SK-N-SH (cell line): Measurements from ENCODE around the gene GSDMA. TPM values are rescaled to one million over a fixed set of nuclear protein-coding genes. Genes with fewer than 3 reads are reported as not detected.

Experiments
- CTCF ChIA-PET: fragments of 300-600, 350-600 bp; formaldehyde crosslinking; extraction: SDS; loops from one replicate; lab custom pipeline; 2021; lab: Yijun Ruan, JAX
- POLR2A ChIA-PET: fragments of 350-600 bp; sonication (Branson Sonifier 250); formaldehyde crosslinking; extraction: SDS; loops from one replicate; lab custom pipeline; 2020; ENCODE audit warnings: antibody characterized with exemption, inconsistent platforms; lab: Yijun Ruan, JAX
- DNase-seq: peaks from one replicate; pipeline ENCODE4 v3.0.0; 2012
- H2AFZ ChIP-seq: fragments of 200-600 bp; sonication (generic); 2 replicates; pipeline ENCODE4 v1.8.1; 2016; ENCODE audit warnings: antibody characterized with exemption, mild to moderate bottlenecking, low read depth
- H3F3A ChIP-seq: fragments of 200-600 bp; sonication (generic); replicated peaks from 2 replicates; pipeline ENCODE3; 2016; ENCODE audit warnings: antibody characterized with exemption, mild to moderate bottlenecking; ENCODE audit not compliant: insufficient read depth
- H3K27ac ChIP-seq, 2 experiments: fragments of 200-500 bp in 1 of 2; fragments of 200-600 bp in 1 of 2; sonication (Bioruptor generic) in 1 of 2; sonication (generic), shearing (Covaris generic) in 1 of 2; 2 replicates each; pipeline versions ENCODE4 v1.5.1 to v1.6.1; 2014 to 2016; ENCODE audit warnings: low read depth in 2 of 2, inconsistent platforms in 1 of 2, low read length in 1 of 2, mild to moderate bottlenecking in 1 of 2, mixed read lengths in 1 of 2
- H3K27me3 ChIP-seq: fragments of 200-600 bp; sonication (generic), shearing (Covaris generic); 2 replicates; pipeline ENCODE4 v1.6.1; 2016; ENCODE audit warnings: mixed run types; ENCODE audit not compliant: insufficient read depth
- H3K36me3 ChIP-seq, 2 experiments: fragments of 200-500 bp in 1 of 2; fragments of 200-600 bp in 1 of 2; sonication (Bioruptor generic) in 1 of 2; sonication (generic) in 1 of 2; replicated peaks in 1 of 2; 2 replicates each; pipeline versions ENCODE3 to v1.5.1; 2014 to 2016; ENCODE audit warnings: low read length in 1 of 2, mild to moderate bottlenecking in 1 of 2; ENCODE audit not compliant: insufficient read depth in 2 of 2, control insufficient read depth in 1 of 2
- H3K4me1 ChIP-seq, 2 experiments: fragments of 200-500 bp in 1 of 2; fragments of 200-600 bp in 1 of 2; sonication (Bioruptor generic) in 1 of 2; sonication (generic), shearing (Covaris generic) in 1 of 2; 2 replicates each; pipeline versions ENCODE4 v1.5.1 to v1.6.1; 2014 to 2016; ENCODE audit warnings: low read depth in 1 of 2, low read length in 1 of 2, mixed run types in 1 of 2; ENCODE audit not compliant: insufficient read depth in 2 of 2, control insufficient read depth in 1 of 2
- H3K4me2 ChIP-seq: fragments of 200-600 bp; sonication (generic), shearing (Covaris generic); 2 replicates; pipeline ENCODE4 v1.6.1; 2017; ENCODE audit warnings: mixed run types
- H3K4me3 ChIP-seq, 2 experiments: fragments of 200-500 bp in 1 of 2; fragments of 200-600 bp in 1 of 2; sonication (Bioruptor generic) in 1 of 2; sonication (generic), shearing (Covaris generic) in 1 of 2; 2 replicates each; pipeline versions ENCODE4 v1.5.1 to v1.8.1; 2014 to 2016; ENCODE audit warnings: low read depth in 2 of 2, inconsistent platforms in 1 of 2, low read length in 1 of 2, mild to moderate bottlenecking in 1 of 2, mixed read lengths in 1 of 2, moderate library complexity in 1 of 2
- H3K79me2 ChIP-seq: fragments of 200-600 bp; sonication (generic); 2 replicates; pipeline ENCODE4 v1.8.1; 2017; ENCODE audit warnings: mild to moderate bottlenecking; ENCODE audit not compliant: insufficient read depth
- H3K9ac ChIP-seq: fragments of 200-600 bp; sonication (generic); 2 replicates; pipeline ENCODE4 v1.6.1; 2017; ENCODE audit warnings: mixed run types
- H3K9me2 ChIP-seq: fragments of 200-600 bp; sonication (generic); 2 replicates; pipeline ENCODE4 v1.6.1; 2017; ENCODE audit warnings: mixed run types
- H3K9me3 ChIP-seq: fragments of 200-600 bp; sonication (generic); 2 replicates; pipeline ENCODE4 v1.6.1; 2017; ENCODE audit warnings: mixed run types, mild to moderate bottlenecking, moderate library complexity
- H4K20me1 ChIP-seq: fragments of 200-600 bp; sonication (generic); 2 replicates; pipeline ENCODE4 v1.6.1; 2017; ENCODE audit warnings: mild to moderate bottlenecking, mixed run types; ENCODE audit not compliant: insufficient read depth
- CHD2 ChIP-seq: fragments of 150-350 bp; IDR thresholded peaks from 2 replicates; pipeline ENCODE4 v1.6.1; 2018; ENCODE audit warnings: low read length; ENCODE audit not compliant: partially characterized antibody
- ELF1 ChIP-seq: IDR thresholded peaks from 2 replicates; pipeline ENCODE4 v1.4.0; 2012
- EP300 ChIP-seq, 2 experiments: IDR thresholded peaks; 2 replicates each; pipeline versions ENCODE4 v1.4.0 to v1.6.1; 2012; ENCODE audit warnings: borderline replicate concordance in 1 of 2, low read depth in 1 of 2, low read length in 1 of 2
- FOXJ3 ChIP-seq: sonication (generic); formaldehyde crosslinking; IDR thresholded peaks from 2 replicates; pipeline ENCODE4 v1.5.1; 2020; ENCODE audit warnings: mild to moderate bottlenecking, missing genetic modification reagents
- GABPA ChIP-seq: IDR thresholded peaks from 2 replicates; pipeline ENCODE4 v1.4.0; 2012; ENCODE audit warnings: low read depth, mild to moderate bottlenecking
- JUND ChIP-seq: IDR thresholded peaks from 2 replicates; pipeline ENCODE4 v1.4.0; 2012
- MEF2A ChIP-seq: IDR thresholded peaks from 2 replicates; pipeline ENCODE4 v1.4.0; 2012; ENCODE audit warnings: low read depth, borderline replicate concordance
- MXI1 ChIP-seq: IDR thresholded peaks from 2 replicates; pipeline ENCODE4 v1.6.1; 2012; ENCODE audit warnings: mild to moderate bottlenecking, low read depth, low read length, improper control_type of control experiment
- NFIC ChIP-seq: IDR thresholded peaks from 2 replicates; pipeline ENCODE4 v1.4.0; 2012; ENCODE audit warnings: borderline replicate concordance
- RAD21 ChIP-seq: IDR thresholded peaks from 2 replicates; pipeline ENCODE4 v1.6.1; 2012; ENCODE audit warnings: mild to moderate bottlenecking, low read length
- RXRA ChIP-seq: IDR thresholded peaks from 2 replicates; pipeline ENCODE4 v1.4.0; 2012; ENCODE audit warnings: low read depth, mild to moderate bottlenecking, borderline replicate concordance
- TCF12 ChIP-seq: IDR thresholded peaks from 2 replicates; pipeline ENCODE4 v1.4.0; 2012
- TEAD4 ChIP-seq: IDR thresholded peaks from 2 replicates; pipeline ENCODE4 v1.4.0; 2012; ENCODE audit warnings: mild to moderate bottlenecking, borderline replicate concordance; ENCODE audit not compliant: insufficient read depth
- WGBS: methylation state at CpG from one replicate; pipeline ENCODE4 v1.1.6; 2017; ENCODE audit warnings: low lambda C conversion rate; 5-methylcytosine and 5-hydroxymethylcytosine counted together
- polyA plus RNA-seq, 3 experiments: library from polyadenylated mRNA; depleted of rRNA; stranded (reverse); fragments of >200 nt; gene quantifications; 2 replicates each; pipeline ENCODE4 v1.2.3, GENCODE V29; 2012
- TF ChIP-seq, protein P1 (sequence below): IDR thresholded peaks from 2 replicates; pipeline ENCODE4 v1.6.1; 2012; ENCODE audit warnings: mild to moderate bottlenecking, low read depth, low read length, moderate library complexity
- TF ChIP-seq, protein P2 (sequence below): fragments of 150-350 bp; IDR thresholded peaks from 2 replicates; pipeline ENCODE4 v1.6.1; 2017; ENCODE audit warnings: antibody characterized with exemption, low read length, low read depth, borderline replicate concordance
- TF ChIP-seq, protein P3 (sequence below): IDR thresholded peaks from 2 replicates; pipeline ENCODE4 v1.4.0; 2012; ENCODE audit warnings: low read depth
- TF ChIP-seq, protein P4 (sequence below): IDR thresholded peaks from 2 replicates; pipeline ENCODE4; 2012
- TF ChIP-seq, protein P5 (sequence below): fragments of 200-600 bp; sonication (generic); IDR thresholded peaks from 2 replicates; pipeline ENCODE4 v1.6.1; 2017; ENCODE audit warnings: antibody characterized with exemption, mild to moderate bottlenecking, moderate library complexity

The GSDMA gene
- polyA plus RNA-seq, 1 of the 3 experiments (the other 2 are of a cell fraction), result not detected

DNA sequence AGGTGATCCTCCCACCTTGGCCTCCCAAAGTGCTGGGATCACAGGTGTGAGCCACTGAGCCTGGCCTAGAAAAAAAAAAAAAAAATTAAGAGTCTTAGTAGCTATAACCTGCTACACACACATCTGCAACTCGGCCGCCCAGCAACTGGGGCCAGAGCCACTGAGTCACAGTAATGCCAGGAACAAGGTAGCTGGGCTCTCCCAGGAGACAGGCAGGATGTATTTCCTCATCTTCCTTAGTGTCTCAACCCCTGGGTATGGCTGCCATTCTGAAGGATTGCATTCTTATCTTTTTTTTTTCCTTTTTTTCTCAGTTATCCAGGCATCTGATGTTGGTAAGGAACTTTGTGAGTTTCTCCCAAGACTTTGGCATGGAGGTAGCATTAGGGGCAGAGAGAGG, 10.7 kb downstream of the GSDMA start (continued):
- TF ChIP-seq, protein P1, sequence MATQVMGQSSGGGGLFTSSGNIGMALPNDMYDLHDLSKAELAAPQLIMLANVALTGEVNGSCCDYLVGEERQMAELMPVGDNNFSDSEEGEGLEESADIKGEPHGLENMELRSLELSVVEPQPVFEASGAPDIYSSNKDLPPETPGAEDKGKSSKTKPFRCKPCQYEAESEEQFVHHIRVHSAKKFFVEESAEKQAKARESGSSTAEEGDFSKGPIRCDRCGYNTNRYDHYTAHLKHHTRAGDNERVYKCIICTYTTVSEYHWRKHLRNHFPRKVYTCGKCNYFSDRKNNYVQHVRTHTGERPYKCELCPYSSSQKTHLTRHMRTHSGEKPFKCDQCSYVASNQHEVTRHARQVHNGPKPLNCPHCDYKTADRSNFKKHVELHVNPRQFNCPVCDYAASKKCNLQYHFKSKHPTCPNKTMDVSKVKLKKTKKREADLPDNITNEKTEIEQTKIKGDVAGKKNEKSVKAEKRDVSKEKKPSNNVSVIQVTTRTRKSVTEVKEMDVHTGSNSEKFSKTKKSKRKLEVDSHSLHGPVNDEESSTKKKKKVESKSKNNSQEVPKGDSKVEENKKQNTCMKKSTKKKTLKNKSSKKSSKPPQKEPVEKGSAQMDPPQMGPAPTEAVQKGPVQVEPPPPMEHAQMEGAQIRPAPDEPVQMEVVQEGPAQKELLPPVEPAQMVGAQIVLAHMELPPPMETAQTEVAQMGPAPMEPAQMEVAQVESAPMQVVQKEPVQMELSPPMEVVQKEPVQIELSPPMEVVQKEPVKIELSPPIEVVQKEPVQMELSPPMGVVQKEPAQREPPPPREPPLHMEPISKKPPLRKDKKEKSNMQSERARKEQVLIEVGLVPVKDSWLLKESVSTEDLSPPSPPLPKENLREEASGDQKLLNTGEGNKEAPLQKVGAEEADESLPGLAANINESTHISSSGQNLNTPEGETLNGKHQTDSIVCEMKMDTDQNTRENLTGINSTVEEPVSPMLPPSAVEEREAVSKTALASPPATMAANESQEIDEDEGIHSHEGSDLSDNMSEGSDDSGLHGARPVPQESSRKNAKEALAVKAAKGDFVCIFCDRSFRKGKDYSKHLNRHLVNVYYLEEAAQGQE, result no peak
- TF ChIP-seq GABPA (no peak), RAD21 (no peak), TCF12 (no peak), FOXJ3 (CRISPR knock-in tag) (no peak), TEAD4 (no peak), CHD2 (no peak), RXRA (no peak)

DNA sequence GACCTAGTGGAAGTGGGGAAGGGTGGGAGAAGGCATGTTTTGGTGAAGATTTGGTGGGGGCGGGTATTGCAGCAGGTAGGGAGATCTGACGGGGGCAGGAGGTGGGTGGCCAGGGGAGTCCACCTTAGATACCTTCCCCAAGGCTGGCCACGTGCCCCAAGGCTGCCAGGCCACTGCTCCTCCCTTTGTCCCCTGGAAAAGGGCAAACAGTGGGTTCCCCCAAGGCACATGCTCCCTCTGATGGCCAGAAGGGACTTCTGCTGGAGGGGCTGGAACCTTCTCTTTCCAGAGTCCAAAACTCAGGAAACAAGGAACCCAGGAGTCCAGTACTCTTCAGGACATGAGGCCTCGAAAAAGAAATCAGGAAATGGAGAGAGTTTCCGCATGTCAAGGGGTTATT, 11.6 kb downstream of the GSDMA start:
- no peaks in the 10 kb centered on the region for H4K20me1 ChIP-seq

More for the DNA sequence above, 11.6 kb downstream of the GSDMA start:
- Histone ChIP-seq H2AFZ (no peak overlapping the region), H3K36me3 (no peaks in the 10 kb centered on the region), H3K4me2 (no peak overlapping the region), H3K4me3 (no peak overlapping the region), H3K9me3 (no peaks in the 10 kb centered on the region), H3K27me3 (no peaks in the 10 kb centered on the region), H3K4me1 (peaks cover 0 to 9% of the 10 kb centered on the region in 2 experiments; a peak in 3 of 4 replicates), H3K9ac (no peak overlapping the region), H3K9me2 (no peaks in the 10 kb centered on the region), H3F3A (peaks cover 14% of the 10 kb centered on the region), H3K27ac (no peak overlapping the region)
- 73% methylated on average over 4 of the region's 5 CpGs for WGBS
- ChIA-PET CTCF (interaction anchor here (1.0 kb wide), 1 partner anchor 18 kb away, joined by 3 read pairs; no protein-coding TSS in a partner anchor), POLR2A (no interaction called here)
- DNase-seq, result no peak
- no peak for TF ChIP-seq MEF2A
- TF ChIP-seq GABPA, result no peak
- TF ChIP-seq, protein P2, sequence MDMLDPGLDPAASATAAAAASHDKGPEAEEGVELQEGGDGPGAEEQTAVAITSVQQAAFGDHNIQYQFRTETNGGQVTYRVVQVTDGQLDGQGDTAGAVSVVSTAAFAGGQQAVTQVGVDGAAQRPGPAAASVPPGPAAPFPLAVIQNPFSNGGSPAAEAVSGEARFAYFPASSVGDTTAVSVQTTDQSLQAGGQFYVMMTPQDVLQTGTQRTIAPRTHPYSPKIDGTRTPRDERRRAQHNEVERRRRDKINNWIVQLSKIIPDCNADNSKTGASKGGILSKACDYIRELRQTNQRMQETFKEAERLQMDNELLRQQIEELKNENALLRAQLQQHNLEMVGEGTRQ, result no peak
- TF ChIP-seq, protein P3, sequence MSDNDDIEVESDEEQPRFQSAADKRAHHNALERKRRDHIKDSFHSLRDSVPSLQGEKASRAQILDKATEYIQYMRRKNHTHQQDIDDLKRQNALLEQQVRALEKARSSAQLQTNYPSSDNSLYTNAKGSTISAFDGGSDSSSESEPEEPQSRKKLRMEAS, result no peak
- no peak for TF ChIP-seq ELF1
- TF ChIP-seq TEAD4, result no peak
- TF ChIP-seq TCF12, result no peak
- no peak for TF ChIP-seq RXRA
- no peak for TF ChIP-seq MXI1
- TF ChIP-seq, protein P1, result no peak
- TF ChIP-seq, protein P4, sequence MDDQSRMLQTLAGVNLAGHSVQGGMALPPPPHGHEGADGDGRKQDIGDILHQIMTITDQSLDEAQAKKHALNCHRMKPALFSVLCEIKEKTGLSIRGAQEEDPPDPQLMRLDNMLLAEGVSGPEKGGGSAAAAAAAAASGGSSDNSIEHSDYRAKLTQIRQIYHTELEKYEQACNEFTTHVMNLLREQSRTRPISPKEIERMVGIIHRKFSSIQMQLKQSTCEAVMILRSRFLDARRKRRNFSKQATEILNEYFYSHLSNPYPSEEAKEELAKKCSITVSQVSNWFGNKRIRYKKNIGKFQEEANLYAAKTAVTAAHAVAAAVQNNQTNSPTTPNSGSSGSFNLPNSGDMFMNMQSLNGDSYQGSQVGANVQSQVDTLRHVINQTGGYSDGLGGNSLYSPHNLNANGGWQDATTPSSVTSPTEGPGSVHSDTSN, result no peak
- no peak for TF ChIP-seq CHD2
- TF ChIP-seq JUND, result no peak
- TF ChIP-seq FOXJ3 (CRISPR knock-in tag), result no peak
- TF ChIP-seq NFIC, result no peak
- TF ChIP-seq EP300 (IDR thresholded peaks at IDR 0.05; ENCODE audit: borderline replicate concordance in 1 of 2, low read depth in 1 of 2, low read length in 1 of 2), result no peak
- TF ChIP-seq, protein P5, sequence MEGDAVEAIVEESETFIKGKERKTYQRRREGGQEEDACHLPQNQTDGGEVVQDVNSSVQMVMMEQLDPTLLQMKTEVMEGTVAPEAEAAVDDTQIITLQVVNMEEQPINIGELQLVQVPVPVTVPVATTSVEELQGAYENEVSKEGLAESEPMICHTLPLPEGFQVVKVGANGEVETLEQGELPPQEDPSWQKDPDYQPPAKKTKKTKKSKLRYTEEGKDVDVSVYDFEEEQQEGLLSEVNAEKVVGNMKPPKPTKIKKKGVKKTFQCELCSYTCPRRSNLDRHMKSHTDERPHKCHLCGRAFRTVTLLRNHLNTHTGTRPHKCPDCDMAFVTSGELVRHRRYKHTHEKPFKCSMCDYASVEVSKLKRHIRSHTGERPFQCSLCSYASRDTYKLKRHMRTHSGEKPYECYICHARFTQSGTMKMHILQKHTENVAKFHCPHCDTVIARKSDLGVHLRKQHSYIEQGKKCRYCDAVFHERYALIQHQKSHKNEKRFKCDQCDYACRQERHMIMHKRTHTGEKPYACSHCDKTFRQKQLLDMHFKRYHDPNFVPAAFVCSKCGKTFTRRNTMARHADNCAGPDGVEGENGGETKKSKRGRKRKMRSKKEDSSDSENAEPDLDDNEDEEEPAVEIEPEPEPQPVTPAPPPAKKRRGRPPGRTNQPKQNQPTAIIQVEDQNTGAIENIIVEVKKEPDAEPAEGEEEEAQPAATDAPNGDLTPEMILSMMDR, result no peak
- no peak for TF ChIP-seq RAD21
- TF ChIP-seq, all 33 proteins: peak for 0
- no peaks in the 10 kb centered on the region for H3K79me2 ChIP-seq
